ENCODE results near the gene ADGRL3.

DNA sequence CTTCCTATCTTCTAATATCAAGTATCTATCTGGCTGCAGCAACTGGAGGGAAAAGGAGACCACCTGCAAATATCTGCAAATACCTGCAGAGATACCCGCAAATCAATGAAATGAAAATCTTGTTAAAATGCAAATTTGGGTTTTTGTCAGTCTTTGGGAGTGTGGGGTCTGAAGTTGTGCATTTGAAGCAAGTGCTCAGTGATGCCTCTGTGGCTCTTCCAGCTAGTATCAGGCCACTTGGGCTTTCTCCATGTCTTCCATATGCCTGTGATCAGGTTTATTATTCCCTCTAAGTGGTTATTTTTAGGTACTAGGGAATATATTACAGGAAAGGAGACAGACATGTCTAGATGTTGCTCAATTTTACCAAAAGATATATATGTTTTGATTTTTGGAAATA, 880.3 kb downstream of the ADGRL3 start:
- no peak for TF ChIP-seq EZH2 (IDR thresholded peaks at IDR 0.05; ENCODE audit: insufficient read depth, low read length)
- TF ChIP-seq, protein P1, sequence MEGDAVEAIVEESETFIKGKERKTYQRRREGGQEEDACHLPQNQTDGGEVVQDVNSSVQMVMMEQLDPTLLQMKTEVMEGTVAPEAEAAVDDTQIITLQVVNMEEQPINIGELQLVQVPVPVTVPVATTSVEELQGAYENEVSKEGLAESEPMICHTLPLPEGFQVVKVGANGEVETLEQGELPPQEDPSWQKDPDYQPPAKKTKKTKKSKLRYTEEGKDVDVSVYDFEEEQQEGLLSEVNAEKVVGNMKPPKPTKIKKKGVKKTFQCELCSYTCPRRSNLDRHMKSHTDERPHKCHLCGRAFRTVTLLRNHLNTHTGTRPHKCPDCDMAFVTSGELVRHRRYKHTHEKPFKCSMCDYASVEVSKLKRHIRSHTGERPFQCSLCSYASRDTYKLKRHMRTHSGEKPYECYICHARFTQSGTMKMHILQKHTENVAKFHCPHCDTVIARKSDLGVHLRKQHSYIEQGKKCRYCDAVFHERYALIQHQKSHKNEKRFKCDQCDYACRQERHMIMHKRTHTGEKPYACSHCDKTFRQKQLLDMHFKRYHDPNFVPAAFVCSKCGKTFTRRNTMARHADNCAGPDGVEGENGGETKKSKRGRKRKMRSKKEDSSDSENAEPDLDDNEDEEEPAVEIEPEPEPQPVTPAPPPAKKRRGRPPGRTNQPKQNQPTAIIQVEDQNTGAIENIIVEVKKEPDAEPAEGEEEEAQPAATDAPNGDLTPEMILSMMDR (IDR thresholded peaks at IDR 0.05; ENCODE audit: insufficient read depth, low read depth, low read length), result no peak
